GM12878 (cell line): Measurements from ENCODE around the gene WDR13. TPM values are rescaled to one million over a fixed set of nuclear protein-coding genes. Genes with fewer than 3 reads are reported as not detected.

Experiments
- BCLAF1 ChIP-seq: fragments of 450-650 bp; IDR thresholded peaks from 2 replicates; pipeline ENCODE4 v1.6.1; 2017; ENCODE audit warnings: antibody characterized with exemption, mild to moderate bottlenecking, moderate library complexity
- HSF1 ChIP-seq: fragments of 150-350 bp; IDR thresholded peaks from 2 replicates; pipeline ENCODE4 v1.6.1; 2014; ENCODE audit warnings: mild to moderate bottlenecking, low read depth, low read length
- MTA2 ChIP-seq: fragments of 450-650 bp; IDR thresholded peaks from 2 replicates; pipeline ENCODE4 v1.6.1; 2016; ENCODE audit warnings: low read depth, mild to moderate bottlenecking, moderate library complexity
- NR2F1 ChIP-seq: fragments of 450-650 bp; conservative IDR thresholded peaks from 2 replicates; pipeline ENCODE4 v1.6.1; 2017; ENCODE audit warnings: mild to moderate bottlenecking
- SMAD5 ChIP-seq: IDR thresholded peaks from 2 replicates; pipeline ENCODE4 v1.6.1; 2016; ENCODE audit warnings: antibody characterized with exemption, low read depth
- STAT1 ChIP-seq: fragments of 450-650 bp; conservative IDR thresholded peaks from 2 replicates; pipeline ENCODE4 v1.6.1; 2014; ENCODE audit warnings: antibody characterized with exemption, mild to moderate bottlenecking
- TBL1XR1 ChIP-seq: IDR thresholded peaks from 2 replicates; pipeline ENCODE4 v1.6.1; 2012; ENCODE audit warnings: low read depth, low read length, improper control_type of control experiment
- TCF7 ChIP-seq: IDR thresholded peaks from 2 replicates; pipeline ENCODE4 v1.6.1; 2014; ENCODE audit warnings: antibody characterized with exemption, borderline replicate concordance
- USF1 ChIP-seq: IDR thresholded peaks from 2 replicates; pipeline ENCODE4 v1.6.1; 2011; ENCODE audit warnings: borderline replicate concordance, low read depth, mild to moderate bottlenecking, moderate library complexity, mixed read lengths, low read length; ENCODE audit not compliant: insufficient read depth; ENCODE audit errors: extremely low read length
- WRNIP1 ChIP-seq: IDR thresholded peaks from 2 replicates; pipeline ENCODE4 v1.6.1; 2011; ENCODE audit warnings: low read depth, low read length, improper control_type of control experiment, borderline replicate concordance
- ZBED1 ChIP-seq: IDR thresholded peaks from 2 replicates; pipeline ENCODE4 v1.6.1; 2016; ENCODE audit warnings: borderline replicate concordance
- ZBTB4 ChIP-seq: fragments of 450-650 bp; formaldehyde crosslinking; IDR thresholded peaks from 2 replicates; pipeline ENCODE4 v1.4.0; 2022; ENCODE audit warnings: mild to moderate bottlenecking, moderate library complexity
- ZNF592 ChIP-seq: fragments of 450-650 bp; IDR thresholded peaks from 2 replicates; pipeline ENCODE4 v1.6.1; 2017; ENCODE audit warnings: mild to moderate bottlenecking, moderate library complexity
- ZZZ3 ChIP-seq: IDR thresholded peaks from 2 replicates; pipeline ENCODE4 v1.6.1; 2011; ENCODE audit warnings: low read depth; ENCODE audit not compliant: control insufficient read depth, insufficient read length
- polyA plus RNA-seq, 11 experiments: library from polyadenylated mRNA; depleted of rRNA in 4 of 11; unstranded in 6 of 11; stranded (reverse) in 5 of 11; fragments of >200 nt; fragmentation: Nextera tagmentation in 4 of 11; fragmentation: Illumina TruSeq in 1 of 11; extraction: Ambion mirVana in 4 of 11; extraction: Trizol in 1 of 11; gene quantifications; 1 replicate in 1 of 11; 2 replicates in 10 of 11; pipeline versions ENCODE4 v1.2.1 to v1.2.3, GENCODE V29; 2011 to 2016; ENCODE audit warnings: inconsistent platforms in 2 of 11, missing spikeins in 2 of 11, low read depth in 1 of 11
- total RNA-seq, 4 experiments: library from RNA; depleted of rRNA in 3 of 4; stranded (reverse); fragments of >200 nt in 3 of 4; fragmentation: Illumina TruSeq in 1 of 4; extraction: Trizol in 1 of 4; gene quantifications; 2 replicates each; pipeline versions ENCODE4 v1.2.1 to v1.2.3, GENCODE V29; 2013 to 2021

Gene WDR13
- total and polyA plus RNA-seq, 10 of the 15 experiments (the other 5 are each of a cell fraction or from before 2014, with no cell fraction given), result 6.9 to 62.7 (median 28.9) TPM

GRCh38 chrX:48574270-48575266 is 22.7 kb upstream of the WDR13 start, which contains the start of gene RBM3 (continued):
- no peak for TF ChIP-seq HSF1
- TF ChIP-seq SMAD5, result peak; percentile 82
- TF ChIP-seq ZZZ3, result no peak
- TF ChIP-seq ZBTB4 (CRISPR knock-in tag), result no peak
- peak; percentile 80; the same call in 1 of the 2 replicates for TF ChIP-seq NR2F1
- no peak for TF ChIP-seq MTA2
- TF ChIP-seq TCF7, result no peak
- TF ChIP-seq USF1, result peak; percentile 71
- TF ChIP-seq BCLAF1, result no peak
- no peak for TF ChIP-seq STAT1
- no peak for TF ChIP-seq ZBED1
- no peak for TF ChIP-seq ZNF592
- no peak for TF ChIP-seq TBL1XR1
- TF ChIP-seq WRNIP1, result no peak
